GM12801 (cell line): Measurements from ENCODE around the gene PTPRT.

Experiments
- CTCF ChIP-seq: IDR thresholded peaks from one replicate; pipeline ENCODE4 v1.5.1; 2011; ENCODE audit warnings: control low read depth; ENCODE audit not compliant: insufficient read length; ENCODE audit errors: extremely low read depth

The PTPRT gene

GRCh38 chr20:42419814-42420532 is 769.7 kb downstream of the PTPRT start:
- TF ChIP-seq CTCF, result no peak

- TF ChIP-seq CTCF, result no peak
Measured at GRCh38 chr20:42406826-42407225, 782.9 kb downstream of the PTPRT start.

GRCh38 chr20:42402455-42402854 is 787.3 kb downstream of the PTPRT start:
- no peak for TF ChIP-seq CTCF

- TF ChIP-seq CTCF, result no peak
Measured at GRCh38 chr20:42401613-42402012, 788.1 kb downstream of the PTPRT start.

- no peak for TF ChIP-seq CTCF
Measured at GRCh38 chr20:42399802-42400201, 789.9 kb downstream of the PTPRT start.

GRCh38 chr20:42392442-42392841 is 797.3 kb downstream of the PTPRT start:
- no peak for TF ChIP-seq CTCF

GRCh38 chr20:42391807-42392206 is 797.9 kb downstream of the PTPRT start:
- no peak for TF ChIP-seq CTCF
